Skeletal muscle cell (primary cell): ENCODE results near the gene INO80C.

Experiments used
- DNase-seq: peaks from one replicate; pipeline ENCODE4 v3.0.0-alpha.2; 2010; ENCODE audit warnings: low read depth
- H3K4me3 ChIP-seq: 2 replicates; pipeline ENCODE4 v1.5.1; 2011; ENCODE audit warnings: low read depth, mild to moderate bottlenecking, control low read depth, low read length, moderate library complexity

The INO80C gene

DNA sequence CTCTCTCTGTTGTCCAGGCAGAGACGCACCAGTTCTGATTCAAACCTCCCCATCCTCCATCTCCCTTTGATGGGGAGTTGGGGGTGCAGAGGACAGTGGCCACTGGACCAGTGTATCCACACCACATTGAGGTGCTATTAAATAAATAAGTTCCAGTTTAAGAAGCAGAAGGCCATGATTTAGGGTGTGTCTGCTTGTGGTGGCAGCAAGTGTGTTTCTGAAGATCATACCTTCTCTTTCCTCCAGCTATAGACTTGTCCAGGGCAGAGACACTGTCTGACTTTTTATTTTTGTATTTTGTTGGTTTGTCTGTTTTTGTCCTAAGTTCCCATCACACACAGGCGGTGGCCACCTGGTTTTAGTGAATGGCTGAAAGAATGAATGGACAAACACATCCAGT is 16.5 kb upstream of the INO80C start:
- no peak overlapping the region for H3K4me3 ChIP-seq
- DNase-seq = no peak

DNA sequence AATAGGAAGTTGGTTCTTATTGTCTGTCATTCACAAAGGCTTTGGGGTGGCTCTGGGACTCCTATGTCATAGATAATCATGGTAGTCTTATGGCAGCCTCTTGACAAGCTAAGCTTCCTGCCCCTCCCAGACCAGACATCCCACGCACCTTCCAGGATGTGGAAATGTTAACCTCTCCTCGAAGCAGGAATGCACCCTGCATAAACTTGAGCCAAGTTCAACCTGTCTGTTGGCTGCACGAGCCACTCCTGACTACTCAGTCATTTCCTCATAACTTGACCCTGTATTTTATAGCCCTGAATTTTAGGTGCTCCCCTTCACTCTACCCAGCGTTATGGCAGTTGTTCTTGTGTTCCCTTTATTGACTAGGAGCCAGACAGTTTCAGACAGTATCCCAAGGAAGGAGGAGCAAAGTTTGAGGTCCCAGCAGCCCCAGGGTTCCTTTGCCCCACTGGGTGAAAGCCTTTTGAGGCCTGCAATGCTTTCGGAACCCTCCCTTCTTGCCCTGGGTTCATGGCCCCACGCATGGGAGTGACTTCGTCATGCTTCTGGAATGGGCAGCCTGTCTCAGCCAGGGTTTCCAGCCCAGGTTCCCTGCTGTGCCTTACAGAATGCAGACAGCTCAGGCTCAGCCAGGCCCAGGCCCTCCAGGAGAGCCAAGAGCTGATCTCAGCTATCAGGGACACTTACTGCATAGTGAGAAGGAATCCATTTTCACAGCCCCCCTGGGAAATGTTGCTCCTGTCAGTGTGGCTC is 15.6 kb upstream of the INO80C start:
- peak; percentile 60 for DNase-seq
- H3K4me3 ChIP-seq = no peak overlapping the region

GRCh38 chr18:35512761-35513160 is 15.0 kb upstream of the INO80C start:
- H3K4me3 ChIP-seq = no peak overlapping the region
- no peak for DNase-seq

DNA sequence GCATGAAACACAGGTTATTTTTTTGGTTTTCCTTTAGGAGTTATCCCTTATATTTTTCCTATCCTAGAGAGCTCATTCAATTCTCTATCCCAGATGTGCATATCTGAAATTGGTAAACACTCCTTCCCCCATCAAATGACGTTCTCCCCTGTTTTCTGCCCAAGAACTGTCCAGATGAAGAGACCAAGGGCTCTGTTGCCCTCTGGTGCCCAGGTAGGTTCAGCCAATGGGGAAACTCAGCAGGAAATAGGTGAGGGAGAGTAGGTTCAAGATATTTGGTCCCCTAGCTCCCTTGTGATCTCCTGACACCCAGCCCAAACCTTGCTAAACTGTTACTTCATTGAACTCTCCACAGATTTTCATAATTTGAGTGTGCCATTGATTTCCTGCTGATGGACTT is 14.1 kb upstream of the INO80C start:
- H3K4me3 ChIP-seq = no peak overlapping the region
- no peak for DNase-seq

GRCh38 chr18:35511428-35511827 is 13.7 kb upstream of the INO80C start:
- H3K4me3 ChIP-seq = no peak overlapping the region
- no peak for DNase-seq

DNA sequence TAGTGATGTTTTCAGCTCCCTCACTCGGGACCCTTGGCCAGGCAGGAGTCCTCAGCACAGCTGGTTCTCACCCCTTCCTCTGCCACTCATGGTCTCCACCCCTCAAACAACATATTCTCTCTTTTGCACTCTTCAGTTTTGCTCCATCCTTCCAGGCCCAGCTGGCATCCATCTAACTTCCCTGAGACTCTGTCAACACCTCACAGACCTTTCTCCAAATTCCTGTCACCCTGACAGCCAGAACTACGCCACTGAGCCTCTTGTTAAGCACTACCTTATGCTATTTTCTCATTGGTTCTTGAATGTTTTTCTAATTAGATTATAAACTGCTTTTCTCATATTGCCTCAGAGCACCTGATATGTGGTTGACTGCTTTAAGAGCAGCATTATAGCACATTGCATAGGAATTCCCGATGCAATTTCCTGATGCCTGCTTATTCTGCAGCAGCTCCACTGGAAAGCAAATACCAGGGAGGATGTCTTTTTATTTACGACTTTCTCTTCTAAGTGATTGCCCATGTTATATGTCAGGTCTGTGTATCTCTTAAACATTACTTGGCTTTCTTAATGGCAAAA is 12.4 kb upstream of the INO80C start:
- no peak for DNase-seq
- no peak overlapping the region for H3K4me3 ChIP-seq

DNA sequence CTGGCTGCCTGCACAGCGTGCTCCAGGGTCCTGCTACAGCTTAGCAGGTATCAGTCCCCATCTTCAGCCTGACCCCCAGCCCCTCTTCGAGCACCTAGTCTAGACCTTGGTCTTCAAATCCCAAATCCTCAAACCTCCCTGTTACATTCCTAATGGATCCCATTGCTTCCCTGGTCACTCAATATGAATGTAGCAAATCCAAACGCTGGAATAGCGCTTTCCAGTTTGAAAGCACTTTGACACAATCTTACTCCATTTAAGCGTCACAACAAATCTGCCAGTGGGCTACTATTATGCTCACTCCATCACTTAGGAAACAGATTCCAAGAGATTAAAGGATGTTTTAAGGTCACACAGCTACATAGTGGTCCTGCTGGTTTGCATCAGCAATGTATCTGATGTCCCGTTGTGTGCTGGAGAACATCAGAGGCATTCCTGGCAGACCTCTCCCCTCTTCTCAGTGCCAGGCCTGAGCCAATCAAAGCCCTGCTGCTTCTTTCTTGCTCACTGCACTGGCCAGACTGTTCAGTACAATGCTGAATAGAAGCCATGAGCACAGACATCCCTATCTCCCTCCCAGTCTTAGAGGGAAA is 11.1 kb upstream of the INO80C start:
- no peak for DNase-seq
- no peak overlapping the region for H3K4me3 ChIP-seq

GRCh38 chr18:35508030-35508429 is 10.3 kb upstream of the INO80C start:
- no peak for DNase-seq
- H3K4me3 ChIP-seq = no peak overlapping the region

- no peak overlapping the region for H3K4me3 ChIP-seq
- DNase-seq = no peak
These were observed 9.9 kb upstream of the INO80C start for GRCh38 chr18:35507623-35508022.

- no peak for DNase-seq
- H3K4me3 ChIP-seq = no peak overlapping the region
These were observed 9.4 kb upstream of the INO80C start for GRCh38 chr18:35507192-35507591.

DNA sequence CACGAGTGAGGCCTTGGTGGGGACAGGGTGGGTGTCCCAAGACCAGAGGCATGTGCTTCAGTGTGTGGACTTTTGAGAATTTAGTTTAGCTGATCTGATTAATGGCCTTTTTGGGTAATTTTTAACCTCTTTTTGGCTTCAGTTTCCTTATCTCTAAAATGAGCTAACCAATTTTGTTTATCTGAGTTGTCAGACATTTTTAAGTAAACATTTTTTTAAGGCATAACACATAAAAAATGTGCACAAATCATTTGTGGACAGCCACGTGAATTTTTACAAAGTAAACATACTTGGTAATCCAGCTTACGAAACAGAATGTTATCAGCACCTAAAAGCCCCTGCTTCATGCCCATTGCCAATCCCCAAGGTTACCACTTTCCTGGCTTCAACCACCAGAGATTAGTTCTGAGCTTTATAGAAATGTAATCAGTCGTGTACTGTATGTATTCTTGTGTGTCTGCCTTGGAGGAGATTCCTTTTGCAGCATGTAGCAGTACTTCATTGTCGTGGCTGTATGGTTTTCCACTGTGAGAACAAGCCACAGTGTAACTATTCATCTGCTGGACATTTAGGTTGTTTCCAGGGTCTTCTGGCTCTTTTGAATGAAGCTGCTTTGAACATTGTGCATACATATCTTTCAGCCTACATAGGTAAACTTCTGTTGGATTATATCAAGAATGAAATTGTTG is 8.4 kb upstream of the INO80C start:
- DNase-seq = no peak
- H3K4me3 ChIP-seq = no peak overlapping the region

DNA sequence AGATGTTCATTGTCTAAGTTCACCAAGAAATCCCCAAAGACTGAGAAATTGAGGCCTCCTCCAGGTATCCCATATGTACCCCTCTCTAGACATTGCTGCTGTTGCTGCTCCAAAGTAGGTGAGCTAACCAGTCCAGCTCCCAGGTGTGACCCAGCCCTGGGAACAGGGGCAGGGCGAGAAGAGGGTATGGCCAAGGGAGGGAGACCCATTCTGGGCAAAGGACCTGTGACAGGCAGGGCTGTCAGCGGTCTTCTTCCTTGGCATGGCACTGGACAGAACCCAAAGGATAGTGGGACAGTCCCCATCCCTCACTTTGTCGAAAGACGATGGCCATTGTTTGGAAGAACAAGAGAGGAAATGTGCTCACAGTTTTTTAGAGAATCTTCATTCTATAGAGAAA is 7.2 kb upstream of the INO80C start:
- no peak overlapping the region for H3K4me3 ChIP-seq
- no peak for DNase-seq

DNA sequence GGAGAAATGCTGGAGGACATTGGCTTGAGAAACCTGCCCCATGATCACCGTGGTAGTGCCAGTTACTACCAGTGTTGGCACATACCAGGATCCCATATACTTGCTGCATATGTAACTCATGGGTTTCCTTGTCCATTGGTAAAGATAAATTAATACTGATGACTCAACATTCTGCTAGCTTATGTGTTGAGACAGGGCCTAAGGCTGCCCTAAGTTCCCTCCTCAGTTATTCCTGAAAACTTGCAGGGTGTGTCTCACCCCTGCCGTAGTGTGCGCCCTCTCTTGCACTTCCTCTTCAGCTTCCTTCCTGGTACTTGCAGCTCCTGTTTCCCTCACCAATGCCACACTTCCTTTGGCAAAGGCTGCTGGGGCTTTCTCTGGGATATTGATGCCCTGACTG is 4.3 kb upstream of the INO80C start:
- H3K4me3 ChIP-seq = no peak overlapping the region
- no peak for DNase-seq

DNA sequence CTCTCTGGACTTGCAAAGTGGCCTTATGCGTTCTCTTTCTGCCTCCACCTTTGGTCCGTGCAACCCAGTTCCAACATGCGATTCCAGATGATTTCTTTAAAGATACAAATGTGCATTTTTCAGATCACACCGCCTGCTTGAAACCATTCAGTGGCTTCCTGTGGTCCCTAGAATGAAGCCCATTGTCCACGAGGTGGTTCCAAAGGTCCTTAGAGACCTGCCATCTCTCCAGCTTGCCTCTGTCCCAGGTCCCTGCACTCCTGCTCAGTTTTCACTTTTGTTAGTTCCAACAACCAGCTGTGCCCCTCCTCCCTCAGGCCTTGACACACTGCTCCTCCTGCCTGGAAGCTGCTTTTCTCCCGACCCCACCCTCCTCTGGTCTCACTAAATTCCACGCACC is 3.6 kb upstream of the INO80C start:
- DNase-seq = no peak
- H3K4me3 ChIP-seq = no peak overlapping the region

DNA sequence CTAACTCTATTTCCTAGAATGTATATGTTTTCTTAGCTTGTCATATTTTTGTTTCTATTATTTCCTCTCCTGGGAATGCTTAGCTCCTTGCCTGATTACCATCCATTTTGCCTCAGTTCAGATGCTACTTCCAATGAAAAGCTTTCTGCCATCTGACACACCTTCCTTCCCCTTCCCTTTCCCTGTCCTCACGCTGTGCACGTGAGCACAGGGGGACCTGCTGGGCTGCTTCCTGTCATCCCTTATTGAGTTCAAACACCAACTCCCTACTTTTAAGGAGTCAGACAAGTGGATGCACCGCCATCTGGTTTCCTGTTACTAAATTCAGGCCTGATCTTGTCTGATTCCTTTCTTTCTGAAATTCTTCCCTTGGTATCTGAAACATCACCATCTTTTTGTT is 2.4 kb upstream of the INO80C start:
- H3K4me3 ChIP-seq = no peak overlapping the region

DNA sequence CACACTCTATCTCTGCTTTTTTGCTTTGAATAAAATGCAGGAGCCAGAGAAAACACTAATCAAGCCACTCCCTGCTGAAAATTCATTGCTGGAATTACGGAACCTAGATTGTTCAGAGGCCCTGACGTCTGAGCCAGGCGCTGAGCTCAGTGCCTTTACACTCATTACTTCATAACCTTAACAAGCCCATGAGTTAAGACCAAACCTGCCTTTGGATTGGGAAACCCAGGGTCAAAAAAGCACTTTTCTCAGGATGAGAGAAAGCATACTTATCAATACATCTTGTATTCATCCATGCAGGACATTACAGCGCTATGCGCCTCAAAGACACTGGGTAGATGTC is 762 bp downstream of the INO80C start:
- peak overlapping the region; percentile 76 for H3K4me3 ChIP-seq
- no peak for DNase-seq

More for the DNA sequence above, 2.4 kb upstream of the INO80C start:
- DNase-seq = no peak

- no peak overlapping the region for H3K4me3 ChIP-seq
- no peak for DNase-seq
These were observed 2.0 kb downstream of the INO80C start for GRCh38 chr18:35495536-35496314.

DNA sequence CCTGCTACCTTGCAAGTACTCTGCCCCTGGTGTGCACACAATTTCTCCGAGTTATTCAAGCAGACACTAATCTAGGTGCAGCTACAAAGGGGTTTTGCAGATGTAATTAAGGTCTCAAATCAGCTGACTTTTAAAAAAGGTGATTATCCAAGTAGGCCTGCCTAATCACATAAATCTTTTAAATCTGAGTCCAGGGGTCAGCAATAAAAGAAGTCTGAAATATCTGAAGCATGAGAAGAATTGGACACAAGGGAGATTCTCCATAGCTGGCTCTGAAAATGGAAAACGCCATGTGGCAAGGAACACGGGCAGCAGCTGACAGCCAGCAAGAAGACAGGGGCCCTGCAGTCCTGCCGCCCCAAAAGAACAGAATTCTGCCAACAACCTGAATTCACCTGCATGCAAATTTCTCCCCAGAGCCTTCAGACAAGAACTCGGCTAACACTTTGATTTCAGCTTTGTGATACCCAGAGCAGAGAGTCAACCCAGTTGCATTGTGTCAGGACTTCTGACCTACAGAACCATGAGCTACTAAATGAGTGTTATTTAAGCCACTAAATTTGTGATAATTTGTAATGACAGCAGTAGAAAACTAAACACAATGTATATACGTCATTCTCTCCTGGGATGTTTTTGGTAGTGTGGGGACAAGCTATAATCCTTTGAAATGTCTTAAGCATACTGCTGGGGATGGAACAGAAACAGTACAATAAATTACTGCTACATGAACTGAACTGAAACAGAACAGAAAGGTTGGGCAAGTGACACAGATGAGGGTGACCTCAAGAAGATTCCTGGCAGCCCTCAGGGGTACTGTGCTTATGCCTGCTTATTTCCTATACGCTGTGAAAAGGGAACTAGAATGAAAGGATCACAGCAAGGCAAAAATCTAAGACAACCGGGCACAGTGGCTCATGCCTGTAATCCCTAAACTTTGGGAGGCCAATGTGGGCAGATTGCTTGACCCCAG is 3.2 kb downstream of the INO80C start:
- no peak overlapping the region for H3K4me3 ChIP-seq
- no peak for DNase-seq

- H3K4me3 ChIP-seq = no peak overlapping the region
- no peak for DNase-seq
These were observed 6.1 kb downstream of the INO80C start for GRCh38 chr18:35491700-35492077.
